Measurements from ENCODE around the gene PAX7.

Gene PAX7

GRCh38 chr1:18787825-18788385, 157.3 kb downstream of the PAX7 start:
- ATAC-seq, result no peak
- TF ChIP-seq PPARA (CRISPR knock-in tag; IDR thresholded peaks at IDR 0.05; ENCODE audit: borderline replicate concordance), result no peak

- ATAC-seq, result no peak
- no peak for TF ChIP-seq SNAI2 (CRISPR knock-in tag; IDR thresholded peaks at IDR 0.05)
- no peak for TF ChIP-seq ZNF565 (CRISPR knock-in tag; conservative IDR thresholded peaks at IDR 0.05; ENCODE audit: low read depth)
Measured at GRCh38 chr1:18789246-18789645, 158.6 kb downstream of the PAX7 start.

GRCh38 chr1:18792747-18793146, 162.1 kb downstream of the PAX7 start:
- TF ChIP-seq ZFP3 (CRISPR knock-in tag; IDR thresholded peaks at IDR 0.05) (peak; percentile 85), RARB (CRISPR knock-in tag; IDR thresholded peaks at IDR 0.05) (no peak), CREB5 (CRISPR knock-in tag; IDR thresholded peaks at IDR 0.05; ENCODE audit: low read depth) (no peak), ZFP30 (CRISPR knock-in tag; IDR thresholded peaks at IDR 0.05) (no peak)
- ATAC-seq, result no peak

GRCh38 chr1:18793164-18793563, 162.5 kb downstream of the PAX7 start:
- TF ChIP-seq ZFP3 (CRISPR knock-in tag; IDR thresholded peaks at IDR 0.05), result no peak
- no peak for TF ChIP-seq GLIS3 (CRISPR knock-in tag; IDR thresholded peaks at IDR 0.05)
- no peak for TF ChIP-seq ESRRG (CRISPR knock-in tag; IDR thresholded peaks at IDR 0.05)
- no peak for TF ChIP-seq TCF4 (CRISPR knock-in tag; IDR thresholded peaks at IDR 0.05; ENCODE audit: borderline replicate concordance)
- no peak for ATAC-seq

- TF ChIP-seq POU6F1 (CRISPR knock-in tag; IDR thresholded peaks at IDR 0.05; ENCODE audit: borderline replicate concordance, low read depth), result no peak
Measured at GRCh38 chr1:18794051-18794450, 163.4 kb downstream of the PAX7 start.

GRCh38 chr1:18794561-18794960, 163.9 kb downstream of the PAX7 start:
- no peak for ATAC-seq
- no peak for TF ChIP-seq ESRRG (CRISPR knock-in tag; IDR thresholded peaks at IDR 0.05)
- no peak for TF ChIP-seq CSDC2 (CRISPR knock-in tag; IDR thresholded peaks at IDR 0.05)
- TF ChIP-seq ZFP3 (CRISPR knock-in tag; IDR thresholded peaks at IDR 0.05), result no peak
- no peak for TF ChIP-seq ZNF70 (CRISPR knock-in tag; IDR thresholded peaks at IDR 0.05)
- TF ChIP-seq ZNF8 (CRISPR knock-in tag; IDR thresholded peaks at IDR 0.05), result no peak
- no peak for TF ChIP-seq PATZ1 (CRISPR knock-in tag; IDR thresholded peaks at IDR 0.05; ENCODE audit: borderline replicate concordance)
- no peak for TF ChIP-seq CSRNP3 (CRISPR knock-in tag; IDR thresholded peaks at IDR 0.05)
- no peak for TF ChIP-seq ZC3H10 (CRISPR knock-in tag; IDR thresholded peaks at IDR 0.05)
- TF ChIP-seq SNAI2 (CRISPR knock-in tag; IDR thresholded peaks at IDR 0.05), result no peak
- TF ChIP-seq ISL1 (CRISPR knock-in tag; IDR thresholded peaks at IDR 0.05), result no peak
- TF ChIP-seq TOX (CRISPR knock-in tag; IDR thresholded peaks at IDR 0.05; ENCODE audit: borderline replicate concordance), result no peak
- TF ChIP-seq OSR1 (CRISPR knock-in tag; IDR thresholded peaks at IDR 0.05), result no peak
- TF ChIP-seq ZFP30 (CRISPR knock-in tag; IDR thresholded peaks at IDR 0.05), result no peak
- no peak for TF ChIP-seq CREB5 (CRISPR knock-in tag; IDR thresholded peaks at IDR 0.05; ENCODE audit: low read depth)
- no peak for TF ChIP-seq ZNF565 (CRISPR knock-in tag; conservative IDR thresholded peaks at IDR 0.05; ENCODE audit: low read depth)
- TF ChIP-seq TSHZ2 (CRISPR knock-in tag; IDR thresholded peaks at IDR 0.05), result no peak
- no peak for TF ChIP-seq TCF4 (CRISPR knock-in tag; IDR thresholded peaks at IDR 0.05; ENCODE audit: borderline replicate concordance)
- no peak for TF ChIP-seq PPARA (CRISPR knock-in tag; IDR thresholded peaks at IDR 0.05; ENCODE audit: borderline replicate concordance)
- TF ChIP-seq BACH2 (CRISPR knock-in tag; IDR thresholded peaks at IDR 0.05; ENCODE audit: borderline replicate concordance), result no peak

More at GRCh38 chr1:18794051-18794450, 163.4 kb downstream of the PAX7 start:
- ATAC-seq, result no peak
